ENCODE data around the gene IPPK. TPM values are rescaled to one million over a fixed set of nuclear protein-coding genes. Genes with fewer than 3 reads are reported as not detected.

Gene IPPK
- total RNA-seq, 2 donors from 2014 or later, result 10.3 to 14.0 TPM

GRCh38 chr9:92655896-92656536 is 13.9 kb downstream of the IPPK start:
- Histone ChIP-seq H3K27ac (no peak overlapping the region), H3K4me1 (replicated peaks) (peaks cover 6% of the 10 kb centered on the region), H3K9me3 (no peaks in the 10 kb centered on the region), H3K4me3 (no peak overlapping the region), H3K36me3 (no peaks in the 10 kb centered on the region), H3K27me3 (replicated peaks; ENCODE audit: insufficient read depth) (no peaks in the 10 kb centered on the region)
- no peak for TF ChIP-seq POLR2AphosphoS5 (IDR thresholded peaks at IDR 0.05)
- no peak for TF ChIP-seq CTCF (IDR thresholded peaks at IDR 0.05)
- no peak for TF ChIP-seq POLR2A (IDR thresholded peaks at IDR 0.05)
- 92% methylated on average over 9 of the region's 9 CpGs for WGBS
- intact Hi-C loops (cut with DNase I), result no loop called here
- no peak for DNase-seq (ENCODE audit: low spot score)

DNA sequence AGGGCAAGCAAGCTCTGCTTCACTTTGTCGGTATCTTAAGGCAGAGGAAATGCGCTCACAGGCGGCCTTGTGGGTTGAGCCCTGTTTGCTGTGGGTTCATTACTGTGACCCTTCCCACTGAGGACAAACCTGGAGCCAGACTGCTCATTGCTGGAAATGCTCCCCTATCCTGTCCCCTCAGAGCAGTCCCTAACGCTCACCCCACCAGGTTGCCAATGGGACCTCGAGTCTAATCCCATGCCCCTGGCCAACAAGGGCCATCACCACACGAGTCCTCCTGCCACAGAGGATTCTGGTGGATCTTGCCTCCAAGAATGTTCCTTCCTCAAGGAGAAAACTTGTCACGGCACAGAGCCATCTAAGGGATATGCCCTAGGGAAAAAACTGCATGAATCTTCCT is 14.6 kb downstream of the IPPK start:
- Histone ChIP-seq H3K27ac (no peak overlapping the region), H3K4me3 (no peak overlapping the region)

GRCh38 chr9:92654481-92655301 is 15.2 kb downstream of the IPPK start:
- intact Hi-C loops (cut with DNase I), result no loop called here
- Histone ChIP-seq H3K4me1 (replicated peaks) (peaks cover 6% of the 10 kb centered on the region), H3K27ac (peak overlapping the region in 1 of 2 donors; percentile 12), H3K36me3 (no peaks in the 10 kb centered on the region), H3K27me3 (replicated peaks; ENCODE audit: insufficient read depth) (no peaks in the 10 kb centered on the region), H3K9me3 (no peaks in the 10 kb centered on the region), H3K4me3 (no peak overlapping the region)
- WGBS, result 62% methylated on average over 19 of the region's 19 CpGs
- peak; percentile 69 for DNase-seq (ENCODE audit: low spot score)
- no peak for TF ChIP-seq POLR2A (IDR thresholded peaks at IDR 0.05)
- peak; percentile 58 for TF ChIP-seq POLR2AphosphoS5 (IDR thresholded peaks at IDR 0.05)
- peak in 1 of 4 experiments; percentile 37 for TF ChIP-seq CTCF (IDR thresholded peaks at IDR 0.05)

More for the DNA sequence above, 14.6 kb downstream of the IPPK start:
- peaks cover 6% of the 10 kb centered on the region for H3K4me1 ChIP-seq (replicated peaks)
- DNase-seq (ENCODE audit: low spot score), result no peak
- intact Hi-C loops (cut with DNase I), result no loop called here
- no peaks in the 10 kb centered on the region for H3K27me3 ChIP-seq (replicated peaks; ENCODE audit: insufficient read depth)
- no peak for TF ChIP-seq POLR2A (IDR thresholded peaks at IDR 0.05)
- no peak for TF ChIP-seq POLR2AphosphoS5 (IDR thresholded peaks at IDR 0.05)
- TF ChIP-seq CTCF (IDR thresholded peaks at IDR 0.05), result no peak
- 95% methylated on average over 7 of the region's 7 CpGs for WGBS
- H3K36me3 ChIP-seq, result no peaks in the 10 kb centered on the region
- no peaks in the 10 kb centered on the region for H3K9me3 ChIP-seq

DNA sequence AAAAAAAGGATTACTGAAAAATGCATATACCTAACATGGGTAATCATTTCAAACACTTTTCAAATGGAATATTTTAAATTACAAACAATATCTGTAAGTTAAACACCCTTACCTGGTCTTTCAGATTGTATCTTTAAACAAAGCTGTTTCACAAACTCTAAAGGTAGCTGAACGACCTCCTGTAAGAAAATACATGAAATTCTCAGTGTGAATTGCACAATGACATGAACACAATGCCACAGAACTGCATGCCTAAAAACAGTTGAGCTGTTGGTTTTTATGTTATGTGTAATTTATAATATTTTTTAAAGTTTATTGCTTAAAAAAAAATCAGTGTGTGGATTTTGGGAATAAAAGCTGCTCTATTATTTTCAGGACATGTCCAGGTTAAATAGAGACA is 17.5 kb downstream of the IPPK start:
- intact Hi-C loops (cut with DNase I), result no loop called here
- no peaks in the 10 kb centered on the region for H3K36me3 ChIP-seq

More for the DNA sequence above, 17.5 kb downstream of the IPPK start:
- WGBS, result 49% methylated on average over 1 of the region's 1 CpG
- TF ChIP-seq POLR2A (IDR thresholded peaks at IDR 0.05) (no peak), POLR2AphosphoS5 (IDR thresholded peaks at IDR 0.05) (no peak), CTCF (IDR thresholded peaks at IDR 0.05) (no peak)
- peaks cover 6% of the 10 kb centered on the region for H3K4me1 ChIP-seq (replicated peaks)
- no peaks in the 10 kb centered on the region for H3K27me3 ChIP-seq (replicated peaks; ENCODE audit: insufficient read depth)
- no peaks in the 10 kb centered on the region for H3K9me3 ChIP-seq
- no peak overlapping the region for H3K27ac ChIP-seq
- DNase-seq (ENCODE audit: low spot score), result no peak
- no peak overlapping the region for H3K4me3 ChIP-seq

All from prostate gland (tissue), 2 donors.